ENCODE results near the gene PATL1. TPM values are rescaled to one million over a fixed set of nuclear protein-coding genes. Genes with fewer than 3 reads are reported as not detected.

The PATL1 gene
- total RNA-seq (ENCODE audit: unreplicated experiment), result 36.1 TPM
- long read RNA-seq, result 0 reads

- Mint-ChIP-seq H3K4me3 (ENCODE audit: unreplicated experiment) (peak within 1 kb of the TSS; percentile 97), H3K9me3 (ENCODE audit: unreplicated experiment) (no peaks in the 10 kb centered on the region), H3K27me3 (ENCODE audit: unreplicated experiment) (peaks cover 7% of the 10 kb centered on the region), H3K36me3 (ENCODE audit: low read depth, unreplicated experiment) (peaks cover 26% of the 10 kb centered on the region), H3K27ac (ENCODE audit: unreplicated experiment) (peak within 1 kb of the TSS; percentile 99), H3K4me1 (ENCODE audit: unreplicated experiment) (peaks cover 22% of the 10 kb centered on the region)
- peak; percentile 99 for DNase-seq (ENCODE audit: low spot score)
- TF ChIP-seq, protein P1, sequence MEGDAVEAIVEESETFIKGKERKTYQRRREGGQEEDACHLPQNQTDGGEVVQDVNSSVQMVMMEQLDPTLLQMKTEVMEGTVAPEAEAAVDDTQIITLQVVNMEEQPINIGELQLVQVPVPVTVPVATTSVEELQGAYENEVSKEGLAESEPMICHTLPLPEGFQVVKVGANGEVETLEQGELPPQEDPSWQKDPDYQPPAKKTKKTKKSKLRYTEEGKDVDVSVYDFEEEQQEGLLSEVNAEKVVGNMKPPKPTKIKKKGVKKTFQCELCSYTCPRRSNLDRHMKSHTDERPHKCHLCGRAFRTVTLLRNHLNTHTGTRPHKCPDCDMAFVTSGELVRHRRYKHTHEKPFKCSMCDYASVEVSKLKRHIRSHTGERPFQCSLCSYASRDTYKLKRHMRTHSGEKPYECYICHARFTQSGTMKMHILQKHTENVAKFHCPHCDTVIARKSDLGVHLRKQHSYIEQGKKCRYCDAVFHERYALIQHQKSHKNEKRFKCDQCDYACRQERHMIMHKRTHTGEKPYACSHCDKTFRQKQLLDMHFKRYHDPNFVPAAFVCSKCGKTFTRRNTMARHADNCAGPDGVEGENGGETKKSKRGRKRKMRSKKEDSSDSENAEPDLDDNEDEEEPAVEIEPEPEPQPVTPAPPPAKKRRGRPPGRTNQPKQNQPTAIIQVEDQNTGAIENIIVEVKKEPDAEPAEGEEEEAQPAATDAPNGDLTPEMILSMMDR (IDR thresholded peaks at IDR 0.05; ENCODE audit: unreplicated experiment), result no peak
Observed at GRCh38 chr11:59668950-59669610, at the start of gene PATL1. Gene PATL1, minus strand, starts transcription at chr11:59669037. Its CDS starts 142 bp downstream, at chr11:59668895.

GRCh38 chr11:59716051-59716450 lies 47.2 kb upstream of the PATL1 start:
- Mint-ChIP-seq H3K27ac (ENCODE audit: unreplicated experiment) (no peak overlapping the region), H3K36me3 (ENCODE audit: low read depth, unreplicated experiment) (no peaks in the 10 kb centered on the region), H3K27me3 (ENCODE audit: unreplicated experiment) (no peaks in the 10 kb centered on the region), H3K4me1 (ENCODE audit: unreplicated experiment) (peaks cover 4% of the 10 kb centered on the region), H3K4me3 (ENCODE audit: unreplicated experiment) (no peak overlapping the region), H3K9me3 (ENCODE audit: unreplicated experiment) (no peaks in the 10 kb centered on the region)
- TF ChIP-seq, protein P1 (IDR thresholded peaks at IDR 0.05; ENCODE audit: unreplicated experiment), result no peak
- no peak for DNase-seq (ENCODE audit: low spot score)

- H3K27ac Mint-ChIP-seq (ENCODE audit: unreplicated experiment), result no peak within 1 kb of the TSS
- no peaks in the 10 kb centered on the region for H3K9me3 Mint-ChIP-seq (ENCODE audit: unreplicated experiment)
- no peaks in the 10 kb centered on the region for H3K36me3 Mint-ChIP-seq (ENCODE audit: low read depth, unreplicated experiment)
- H3K27me3 Mint-ChIP-seq (ENCODE audit: unreplicated experiment), result no peaks in the 10 kb centered on the region
- no peak within 1 kb of the TSS for H3K4me3 Mint-ChIP-seq (ENCODE audit: unreplicated experiment)
- no peak for DNase-seq (ENCODE audit: low spot score)
- peaks cover 4% of the 10 kb centered on the region for H3K4me1 Mint-ChIP-seq (ENCODE audit: unreplicated experiment)
- TF ChIP-seq, protein P1 (IDR thresholded peaks at IDR 0.05; ENCODE audit: unreplicated experiment), result no peak
Observed at GRCh38 chr11:59713745-59714144, 44.9 kb upstream of the PATL1 start, which contains the start of gene OR10V1. Gene OR10V1, minus strand, starts transcription at chr11:59713845. Its CDS starts 0 bp downstream, at chr11:59713845.

GRCh38 chr11:59710136-59710847 lies 41.5 kb upstream of the PATL1 start:
- Mint-ChIP-seq H3K27ac (ENCODE audit: unreplicated experiment) (no peak overlapping the region), H3K27me3 (ENCODE audit: unreplicated experiment) (no peaks in the 10 kb centered on the region)

More at GRCh38 chr11:59710136-59710847, 41.5 kb upstream of the PATL1 start:
- Mint-ChIP-seq H3K9me3 (ENCODE audit: unreplicated experiment) (no peaks in the 10 kb centered on the region), H3K36me3 (ENCODE audit: low read depth, unreplicated experiment) (no peaks in the 10 kb centered on the region), H3K4me1 (ENCODE audit: unreplicated experiment) (peaks cover 17% of the 10 kb centered on the region), H3K4me3 (ENCODE audit: unreplicated experiment) (no peak overlapping the region)
- DNase-seq (ENCODE audit: low spot score), result no peak
- TF ChIP-seq, protein P1 (IDR thresholded peaks at IDR 0.05; ENCODE audit: unreplicated experiment), result no peak
